Smooth muscle cell of the brain vasculature (primary cell): ENCODE measurements around the gene CALCOCO1.
"Not testable (repeated sequence)": the region's sequence is repeated elsewhere in the genome, so short reads cannot be mapped to it uniquely, and the experiment has no call there.

ENCODE experiments used
- DNase-seq: peaks from one replicate; pipeline ENCODE4 v3.0.0-alpha.2; 2012; ENCODE audit warnings: low read depth, low spot score

Gene CALCOCO1

GRCh38 chr12:53733051-53733806 is 6.0 kb upstream of the CALCOCO1 start:
- no peak for DNase-seq

- DNase-seq, result no peak
Observed at GRCh38 chr12:53729644-53730043, 2.4 kb upstream of the CALCOCO1 start.

GRCh38 chr12:53728206-53728605 is 954 bp upstream of the CALCOCO1 start:
- no peak for DNase-seq

- no peak for DNase-seq
Observed at GRCh38 chr12:53726946-53727309, 324 bp downstream of the CALCOCO1 start.

GRCh38 chr12:53726341-53726740 is 911 bp downstream of the CALCOCO1 start:
- DNase-seq, result no peak

- DNase-seq, result no peak
Observed at GRCh38 chr12:53725824-53726223, 1.4 kb downstream of the CALCOCO1 start.

- no peak for DNase-seq
Observed at GRCh38 chr12:53722450-53723041, 4.7 kb downstream of the CALCOCO1 start.

- DNase-seq, result no peak
Observed at GRCh38 chr12:53720946-53721345, 6.3 kb downstream of the CALCOCO1 start.

- no peak for DNase-seq
Observed at GRCh38 chr12:53719649-53720048, 7.6 kb downstream of the CALCOCO1 start.

GRCh38 chr12:53718567-53718966 is 8.7 kb downstream of the CALCOCO1 start:
- DNase-seq, result not testable (repeated sequence)

GRCh38 chr12:53717319-53717718 is 9.9 kb downstream of the CALCOCO1 start:
- DNase-seq, result no peak

GRCh38 chr12:53714004-53714403 is 13.2 kb downstream of the CALCOCO1 start:
- DNase-seq, result no peak

- DNase-seq, result no peak
Observed at GRCh38 chr12:53713516-53713915, 13.7 kb downstream of the CALCOCO1 start.

- no peak for DNase-seq
Observed at GRCh38 chr12:53712059-53712643, 15.1 kb downstream of the CALCOCO1 start.

- no peak for DNase-seq
Observed at GRCh38 chr12:53710091-53710490, 17.2 kb downstream of the CALCOCO1 start.

- no peak for DNase-seq
Observed at GRCh38 chr12:53709671-53710070, 17.6 kb downstream of the CALCOCO1 start.

GRCh38 chr12:53706080-53706479 is 21.2 kb downstream of the CALCOCO1 start:
- no peak for DNase-seq

GRCh38 chr12:53703756-53704155 is 23.5 kb downstream of the CALCOCO1 start:
- DNase-seq, result no peak

- DNase-seq, result peak; percentile 57
Observed at GRCh38 chr12:53701518-53702264, 25.6 kb downstream of the CALCOCO1 start.

GRCh38 chr12:53700567-53700966 is 26.7 kb downstream of the CALCOCO1 start:
- no peak for DNase-seq

- DNase-seq, result no peak
Observed at GRCh38 chr12:53699678-53700025, 27.6 kb downstream of the CALCOCO1 start.

- no peak for DNase-seq
Observed at GRCh38 chr12:53698948-53699677, 28.1 kb downstream of the CALCOCO1 start.
